ENCODE results near the gene TBCB.
A peak's percentile ranks its signal among the peaks of the same experiment; 100 is the strongest.

DNA sequence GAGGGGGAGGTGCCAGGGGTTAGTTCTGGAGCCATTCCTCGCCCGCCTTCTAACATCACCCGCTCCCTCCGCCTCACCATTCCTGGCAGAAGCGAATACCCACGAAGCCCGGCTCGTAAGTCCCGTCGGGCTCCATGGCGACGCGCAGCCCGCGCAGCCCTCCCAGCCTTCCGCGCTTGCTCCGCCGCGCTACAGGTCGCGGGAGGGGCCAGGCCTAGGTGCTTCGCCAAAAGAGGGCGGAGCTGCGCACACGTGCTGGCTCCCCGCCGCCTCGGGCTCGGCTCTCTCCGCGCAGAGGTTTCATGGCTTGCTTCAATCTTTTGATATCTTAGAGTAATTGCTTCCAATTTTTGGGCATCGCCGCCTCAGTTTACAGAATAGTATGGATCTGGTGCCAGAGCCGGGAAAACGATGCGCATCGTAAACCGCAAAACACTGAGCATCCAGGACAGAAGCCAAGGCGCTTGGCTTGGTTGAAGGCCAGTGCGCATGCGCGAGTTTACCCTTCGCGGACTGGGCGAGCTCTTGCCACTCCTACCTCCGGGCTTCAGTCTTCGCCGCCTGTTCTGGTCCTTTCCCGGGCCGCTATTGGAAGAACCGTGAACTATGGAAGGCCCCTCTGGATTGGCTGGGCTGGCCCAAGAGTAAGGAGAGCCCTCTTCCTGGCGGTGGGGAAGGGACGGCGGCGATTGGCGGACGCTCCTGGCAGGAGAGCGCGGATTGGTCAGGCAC, 381 bp upstream of the TBCB start, which contains the start of gene POLR2I:
- TF ChIP-seq, protein P1, sequence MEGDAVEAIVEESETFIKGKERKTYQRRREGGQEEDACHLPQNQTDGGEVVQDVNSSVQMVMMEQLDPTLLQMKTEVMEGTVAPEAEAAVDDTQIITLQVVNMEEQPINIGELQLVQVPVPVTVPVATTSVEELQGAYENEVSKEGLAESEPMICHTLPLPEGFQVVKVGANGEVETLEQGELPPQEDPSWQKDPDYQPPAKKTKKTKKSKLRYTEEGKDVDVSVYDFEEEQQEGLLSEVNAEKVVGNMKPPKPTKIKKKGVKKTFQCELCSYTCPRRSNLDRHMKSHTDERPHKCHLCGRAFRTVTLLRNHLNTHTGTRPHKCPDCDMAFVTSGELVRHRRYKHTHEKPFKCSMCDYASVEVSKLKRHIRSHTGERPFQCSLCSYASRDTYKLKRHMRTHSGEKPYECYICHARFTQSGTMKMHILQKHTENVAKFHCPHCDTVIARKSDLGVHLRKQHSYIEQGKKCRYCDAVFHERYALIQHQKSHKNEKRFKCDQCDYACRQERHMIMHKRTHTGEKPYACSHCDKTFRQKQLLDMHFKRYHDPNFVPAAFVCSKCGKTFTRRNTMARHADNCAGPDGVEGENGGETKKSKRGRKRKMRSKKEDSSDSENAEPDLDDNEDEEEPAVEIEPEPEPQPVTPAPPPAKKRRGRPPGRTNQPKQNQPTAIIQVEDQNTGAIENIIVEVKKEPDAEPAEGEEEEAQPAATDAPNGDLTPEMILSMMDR (IDR thresholded peaks at IDR 0.05) = peak in 1 of 7 experiments; percentile 4
- peak in 2 of 3 donors; percentile 74 to 77 for TF ChIP-seq POLR2A (IDR thresholded peaks at IDR 0.05)

All from body of pancreas (tissue), 4 donors.